Ovary (tissue), 3 donors: ENCODE measurements around the gene ATP6V1B1.

Source experiments
- CTCF ChIP-seq, 3 donors: fragments of 450-650 bp in 2 of 3; fragments of 200-600 bp in 1 of 3; IDR thresholded peaks; one replicate each; pipeline versions ENCODE4 v1.5.1 to v1.8.0; 2016 to 2022; ENCODE audit warnings: antibody characterized with exemption in 3 of 3, mild to moderate bottlenecking in 1 of 3
- POLR2A ChIP-seq: fragments of 450-650 bp; IDR thresholded peaks from one replicate; pipeline ENCODE4 v1.6.1; 2017; ENCODE audit warnings: antibody characterized with exemption, mild to moderate bottlenecking, moderate library complexity
- donor health status: DM: no; HTN: no; CAD: no.

- no peak for TF ChIP-seq POLR2A
- no peak for TF ChIP-seq CTCF (IDR thresholded peaks at IDR 0.05)
Measured at GRCh38 chr2:70891572-70892357, 43.9 kb upstream of the ATP6V1B1 start.
